GM19372 (cell line): ENCODE data around the gene TM2D1.
A peak's percentile ranks its signal among the peaks of the same experiment; 100 is the strongest.
"Not testable (repeated sequence)": the region's sequence is repeated elsewhere in the genome, so short reads cannot be mapped to it uniquely, and the experiment has no call there.

Experiments
- ATAC-seq: cut with Tn5 transposase; IDR thresholded peaks from one replicate; pipeline ENCODE4 v1.9.1; 2021; ENCODE audit warnings: mild to moderate bottlenecking, low read depth, moderate library complexity; ENCODE audit not compliant: unreplicated experiment

Gene TM2D1

GRCh38 chr1:61724813-61725694 lies at the start of gene TM2D1:
TSS of gene TM2D1 (minus strand) at chr1:61725141. CDS start at chr1:61725120, 21 bp downstream.
- ATAC-seq: peak; percentile 99

- ATAC-seq: no peak
These were observed 45.2 kb upstream of the TM2D1 start for GRCh38 chr1:61770131-61770530.

- ATAC-seq: no peak
These were observed 33.0 kb upstream of the TM2D1 start for GRCh38 chr1:61757950-61758349.

- no peak for ATAC-seq
These were observed 31.8 kb upstream of the TM2D1 start for GRCh38 chr1:61756773-61757172.

- ATAC-seq: no peak
These were observed 29.6 kb upstream of the TM2D1 start for GRCh38 chr1:61754545-61754944.

GRCh38 chr1:61753998-61754508 lies 29.1 kb upstream of the TM2D1 start:
- no peak for ATAC-seq

- no peak for ATAC-seq
These were observed 28.0 kb upstream of the TM2D1 start for GRCh38 chr1:61752921-61753389.

- ATAC-seq: no peak
These were observed 24.6 kb upstream of the TM2D1 start for GRCh38 chr1:61749574-61749973.

GRCh38 chr1:61748566-61748965 lies 23.6 kb upstream of the TM2D1 start:
- no peak for ATAC-seq

GRCh38 chr1:61746813-61747212 lies 21.9 kb upstream of the TM2D1 start:
- ATAC-seq: no peak

GRCh38 chr1:61743716-61744580 lies 19.0 kb upstream of the TM2D1 start:
- no peak for ATAC-seq

GRCh38 chr1:61743431-61743705 lies 18.4 kb upstream of the TM2D1 start:
- ATAC-seq: no peak

GRCh38 chr1:61742620-61743430 lies 17.9 kb upstream of the TM2D1 start:
- peak; percentile 49 for ATAC-seq

- peak; percentile 76 for ATAC-seq
These were observed 17.0 kb upstream of the TM2D1 start, which contains the start of gene PATJ for GRCh38 chr1:61741711-61742619. TSS of gene PATJ (plus strand) at chr1:61742480. CDS start at chr1:61762893, 20,413 bp downstream.

- ATAC-seq: no peak
These were observed 16.1 kb upstream of the TM2D1 start for GRCh38 chr1:61740751-61741700.

- ATAC-seq: no peak
These were observed 7.8 kb upstream of the TM2D1 start for GRCh38 chr1:61732726-61733125.

- not testable (repeated sequence) for ATAC-seq
These were observed 5.7 kb upstream of the TM2D1 start for GRCh38 chr1:61730679-61731078.

- ATAC-seq: no peak
These were observed 2.6 kb upstream of the TM2D1 start for GRCh38 chr1:61727544-61727943.
